ENCODE measurements around the gene DDX23. TPM values are rescaled to one million over a fixed set of nuclear protein-coding genes. Genes with fewer than 3 reads are reported as not detected.

The DDX23 gene
- total RNA-seq, 1 experiment from 2014 or later: 102 TPM

DNA sequence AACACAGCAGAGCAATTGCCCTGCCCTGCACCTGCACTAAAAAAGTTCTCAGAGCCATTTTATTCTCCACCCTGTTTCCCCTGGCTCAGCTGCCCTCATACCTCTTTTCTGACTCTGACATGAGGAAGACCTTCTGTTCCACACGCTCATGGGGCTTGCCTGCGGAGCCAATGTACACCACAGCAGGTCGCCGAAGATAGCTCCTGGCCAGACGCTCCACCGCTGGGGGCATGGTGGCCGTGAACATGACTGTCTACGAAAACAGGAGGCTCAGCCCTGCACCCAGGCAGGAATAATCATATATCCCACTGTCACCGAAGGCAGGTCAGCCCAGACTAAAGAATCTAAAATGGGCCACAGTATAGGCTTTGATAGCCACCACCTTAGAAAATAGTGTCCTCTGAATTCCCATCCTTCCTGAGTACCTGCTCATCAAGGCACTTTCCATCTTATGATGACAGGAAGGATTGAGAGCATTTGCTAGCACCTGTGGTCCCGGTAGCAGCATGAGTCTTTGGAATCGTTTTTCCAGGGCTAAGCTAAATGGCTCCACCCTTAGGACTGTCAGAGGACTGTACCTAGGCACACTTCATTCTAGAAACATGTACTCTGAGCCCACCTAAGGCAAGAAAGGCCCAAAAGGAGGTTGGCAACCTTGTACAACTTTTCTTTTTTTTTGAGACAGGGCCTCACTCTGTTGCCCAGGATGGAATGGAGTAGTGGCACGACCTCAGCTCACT lies 19.5 kb downstream of the DDX23 start:
- H3K36me3 ChIP-seq (ENCODE audit: low read depth, low read length): peaks cover 64% of the 10 kb centered on the region
- DNase-seq: no peak
- H3K27me3 ChIP-seq (ENCODE audit: low read length): no peaks in the 10 kb centered on the region
- no TSS peak for BruUV-seq (replicated peaks)
- H3F3A ChIP-seq (ENCODE audit: low read length, unreplicated experiment): no peaks in the 10 kb centered on the region
- no peak for TF ChIP-seq EZH2phosphoT487 (IDR thresholded peaks at IDR 0.05; ENCODE audit: borderline replicate concordance, low read length)
- TF ChIP-seq EZH2 (IDR thresholded peaks at IDR 0.05; ENCODE audit: low read length, unreplicated experiment): no peak
- TF ChIP-seq, protein P1, sequence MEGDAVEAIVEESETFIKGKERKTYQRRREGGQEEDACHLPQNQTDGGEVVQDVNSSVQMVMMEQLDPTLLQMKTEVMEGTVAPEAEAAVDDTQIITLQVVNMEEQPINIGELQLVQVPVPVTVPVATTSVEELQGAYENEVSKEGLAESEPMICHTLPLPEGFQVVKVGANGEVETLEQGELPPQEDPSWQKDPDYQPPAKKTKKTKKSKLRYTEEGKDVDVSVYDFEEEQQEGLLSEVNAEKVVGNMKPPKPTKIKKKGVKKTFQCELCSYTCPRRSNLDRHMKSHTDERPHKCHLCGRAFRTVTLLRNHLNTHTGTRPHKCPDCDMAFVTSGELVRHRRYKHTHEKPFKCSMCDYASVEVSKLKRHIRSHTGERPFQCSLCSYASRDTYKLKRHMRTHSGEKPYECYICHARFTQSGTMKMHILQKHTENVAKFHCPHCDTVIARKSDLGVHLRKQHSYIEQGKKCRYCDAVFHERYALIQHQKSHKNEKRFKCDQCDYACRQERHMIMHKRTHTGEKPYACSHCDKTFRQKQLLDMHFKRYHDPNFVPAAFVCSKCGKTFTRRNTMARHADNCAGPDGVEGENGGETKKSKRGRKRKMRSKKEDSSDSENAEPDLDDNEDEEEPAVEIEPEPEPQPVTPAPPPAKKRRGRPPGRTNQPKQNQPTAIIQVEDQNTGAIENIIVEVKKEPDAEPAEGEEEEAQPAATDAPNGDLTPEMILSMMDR (conservative IDR thresholded peaks at IDR 0.05; ENCODE audit: low read depth, low read length): no peak
- H2AFZ ChIP-seq (ENCODE audit: low read length): no peak overlapping the region
- H3K79me2 ChIP-seq (ENCODE audit: low read length): no peaks in the 10 kb centered on the region
- no peak overlapping the region for H3K27ac ChIP-seq (ENCODE audit: low read length)
- ChIA-PET CTCF (no interaction called here), POLR2A (ENCODE audit: unreplicated experiment) (no interaction called here)
- H3K4me1 ChIP-seq (ENCODE audit: insufficient read depth, low read length): no peaks in the 10 kb centered on the region
- no peaks in the 10 kb centered on the region for H3K9me3 ChIP-seq (ENCODE audit: low read length)
- H3K9me2 ChIP-seq (replicated peaks; ENCODE audit: low read length): no peaks in the 10 kb centered on the region
- no peak overlapping the region for H3K4me2 ChIP-seq (ENCODE audit: low read length)
- intact Hi-C loops (cut with micrococcal nuclease): no loop called here
- ATAC-seq: no peak
- H3K9ac ChIP-seq (ENCODE audit: low read length): no peak overlapping the region
- no peaks in the 10 kb centered on the region for H4K20me1 ChIP-seq (ENCODE audit: low read length)
- H3K4me3 ChIP-seq (ENCODE audit: low read length): no peak overlapping the region

DNA sequence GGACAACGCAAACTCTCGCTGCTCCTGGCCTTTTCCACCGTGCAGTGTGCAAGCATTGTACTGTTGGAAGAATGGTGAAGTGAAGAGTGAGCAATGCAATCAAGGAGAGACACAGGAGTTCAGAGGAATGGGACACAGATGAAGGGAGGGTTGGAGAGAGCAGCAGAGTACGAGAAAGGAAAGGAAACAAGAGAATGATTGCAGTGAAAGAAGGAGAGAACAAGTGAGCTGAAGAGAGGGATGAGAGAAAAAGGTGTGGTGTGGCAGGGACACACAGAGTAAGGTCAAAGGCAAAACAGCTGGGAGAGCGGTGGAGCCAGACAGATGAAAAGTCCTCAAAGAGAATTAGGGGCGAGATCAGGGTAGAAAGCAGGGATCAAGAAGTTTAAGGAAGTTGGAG lies 20.7 kb downstream of the DDX23 start:
- H3K4me1 ChIP-seq (ENCODE audit: insufficient read depth, low read length): no peaks in the 10 kb centered on the region
- H3F3A ChIP-seq (ENCODE audit: low read length, unreplicated experiment): no peaks in the 10 kb centered on the region
- intact Hi-C loops (cut with micrococcal nuclease): no loop called here
- no peak overlapping the region for H3K27ac ChIP-seq (ENCODE audit: low read length)
- no peak overlapping the region for H2AFZ ChIP-seq (ENCODE audit: low read length)
- H3K4me3 ChIP-seq (ENCODE audit: low read length): no peak overlapping the region
- no peak for ATAC-seq
- no peak overlapping the region for H3K4me2 ChIP-seq (ENCODE audit: low read length)
- peaks cover 53% of the 10 kb centered on the region for H3K36me3 ChIP-seq (ENCODE audit: low read depth, low read length)
- no peaks in the 10 kb centered on the region for H3K79me2 ChIP-seq (ENCODE audit: low read length)
- CTCF ChIA-PET: no interaction called here
- H3K9ac ChIP-seq (ENCODE audit: low read length): no peak overlapping the region
- no peak for TF ChIP-seq EZH2phosphoT487 (IDR thresholded peaks at IDR 0.05; ENCODE audit: borderline replicate concordance, low read length)
- TF ChIP-seq, protein P1 (conservative IDR thresholded peaks at IDR 0.05; ENCODE audit: low read depth, low read length): no peak
- no peaks in the 10 kb centered on the region for H4K20me1 ChIP-seq (ENCODE audit: low read length)
- POLR2A ChIA-PET (ENCODE audit: unreplicated experiment): no interaction called here
- H3K27me3 ChIP-seq (ENCODE audit: low read length): no peaks in the 10 kb centered on the region
- no TSS peak for BruUV-seq (replicated peaks)
- H3K9me2 ChIP-seq (replicated peaks; ENCODE audit: low read length): no peaks in the 10 kb centered on the region
- H3K9me3 ChIP-seq (ENCODE audit: low read length): no peaks in the 10 kb centered on the region
- no peak for DNase-seq

DNA sequence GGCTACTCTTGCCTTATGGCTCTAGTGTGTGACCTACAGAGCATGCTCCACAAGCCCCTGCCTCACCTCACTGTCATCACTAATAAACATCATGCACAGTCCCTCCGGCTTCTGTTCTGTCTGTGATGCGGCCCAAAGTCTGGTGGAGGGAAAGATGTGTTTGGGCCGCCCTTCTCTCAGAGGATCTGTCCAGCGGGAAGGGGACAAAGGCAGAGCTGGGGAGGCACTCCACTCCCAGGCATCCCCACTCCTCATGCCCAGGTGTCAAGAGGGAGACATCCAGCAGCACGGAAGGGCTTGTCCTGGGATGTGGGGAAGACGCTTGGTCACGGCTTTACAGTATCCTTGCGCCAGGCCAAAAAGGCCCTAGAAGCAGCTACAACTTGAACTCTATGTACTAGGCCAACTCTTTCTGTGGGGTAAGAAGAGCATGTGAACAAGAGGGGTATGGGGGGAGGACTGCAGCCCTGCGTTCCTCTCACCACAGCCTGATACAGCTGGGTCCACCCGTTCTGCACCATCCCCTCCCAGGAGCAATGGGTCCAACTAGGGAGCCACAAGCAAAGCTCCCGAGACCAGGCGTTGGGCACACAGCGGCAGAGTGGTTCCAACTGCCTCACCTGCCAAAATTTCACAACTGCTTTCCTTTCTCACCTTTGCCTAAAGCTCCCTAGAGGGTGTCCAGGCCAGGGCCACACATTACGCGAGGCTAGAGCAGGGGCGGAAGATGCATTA lies 23.0 kb downstream of the DDX23 start:
- TF ChIP-seq EZH2phosphoT487 (IDR thresholded peaks at IDR 0.05; ENCODE audit: borderline replicate concordance, low read length) (no peak), EZH2 (IDR thresholded peaks at IDR 0.05; ENCODE audit: low read length, unreplicated experiment) (no peak)
- TF ChIP-seq, protein P1 (conservative IDR thresholded peaks at IDR 0.05; ENCODE audit: low read depth, low read length): no peak
- Histone ChIP-seq H3K9me3 (ENCODE audit: low read length) (no peaks in the 10 kb centered on the region), H2AFZ (ENCODE audit: low read length) (no peak overlapping the region), H3K4me1 (ENCODE audit: insufficient read depth, low read length) (no peaks in the 10 kb centered on the region), H3K4me2 (ENCODE audit: low read length) (no peak overlapping the region), H4K20me1 (ENCODE audit: low read length) (no peaks in the 10 kb centered on the region), H3K27me3 (ENCODE audit: low read length) (no peaks in the 10 kb centered on the region), H3K9ac (ENCODE audit: low read length) (no peak overlapping the region), H3K36me3 (ENCODE audit: low read depth, low read length) (peaks cover 43% of the 10 kb centered on the region), H3K79me2 (ENCODE audit: low read length) (no peaks in the 10 kb centered on the region), H3F3A (ENCODE audit: low read length, unreplicated experiment) (no peaks in the 10 kb centered on the region), H3K27ac (ENCODE audit: low read length) (no peak overlapping the region), H3K4me3 (ENCODE audit: low read length) (no peak overlapping the region), H3K9me2 (replicated peaks; ENCODE audit: low read length) (no peaks in the 10 kb centered on the region)
- DNase-seq (no peak), ATAC-seq (no peak)
- ChIA-PET CTCF (no interaction called here), POLR2A (ENCODE audit: unreplicated experiment) (no interaction called here)
- BruUV-seq (replicated peaks): no TSS peak
- intact Hi-C loops (cut with micrococcal nuclease): no loop called here
